ENCODE measurements around the gene COL19A1.
"Not testable (repeated sequence)": the region's sequence is repeated elsewhere in the genome, so short reads cannot be mapped to it uniquely, and the experiment has no call there.

COL19A1 gene

GRCh38 chr6:69820018-69820417, 46.3 kb upstream of the COL19A1 start:
- no peaks in the 10 kb centered on the region for H3K79me2 ChIP-seq
- no peak overlapping the region for H3K27ac ChIP-seq
- H3K9ac ChIP-seq = no peak overlapping the region
- H3K4me1 ChIP-seq = no peaks in the 10 kb centered on the region
- TF ChIP-seq, protein P1, sequence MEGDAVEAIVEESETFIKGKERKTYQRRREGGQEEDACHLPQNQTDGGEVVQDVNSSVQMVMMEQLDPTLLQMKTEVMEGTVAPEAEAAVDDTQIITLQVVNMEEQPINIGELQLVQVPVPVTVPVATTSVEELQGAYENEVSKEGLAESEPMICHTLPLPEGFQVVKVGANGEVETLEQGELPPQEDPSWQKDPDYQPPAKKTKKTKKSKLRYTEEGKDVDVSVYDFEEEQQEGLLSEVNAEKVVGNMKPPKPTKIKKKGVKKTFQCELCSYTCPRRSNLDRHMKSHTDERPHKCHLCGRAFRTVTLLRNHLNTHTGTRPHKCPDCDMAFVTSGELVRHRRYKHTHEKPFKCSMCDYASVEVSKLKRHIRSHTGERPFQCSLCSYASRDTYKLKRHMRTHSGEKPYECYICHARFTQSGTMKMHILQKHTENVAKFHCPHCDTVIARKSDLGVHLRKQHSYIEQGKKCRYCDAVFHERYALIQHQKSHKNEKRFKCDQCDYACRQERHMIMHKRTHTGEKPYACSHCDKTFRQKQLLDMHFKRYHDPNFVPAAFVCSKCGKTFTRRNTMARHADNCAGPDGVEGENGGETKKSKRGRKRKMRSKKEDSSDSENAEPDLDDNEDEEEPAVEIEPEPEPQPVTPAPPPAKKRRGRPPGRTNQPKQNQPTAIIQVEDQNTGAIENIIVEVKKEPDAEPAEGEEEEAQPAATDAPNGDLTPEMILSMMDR (IDR thresholded peaks at IDR 0.05) = no peak
- no peaks in the 10 kb centered on the region for H3K9me3 ChIP-seq (ENCODE audit: control insufficient read depth, low read length)
- no peak overlapping the region for H3K4me3 ChIP-seq (ENCODE audit: low read depth, low read length)
- H3K27me3 ChIP-seq (ENCODE audit: control insufficient read depth, insufficient read depth, low read length) = no peaks in the 10 kb centered on the region
- no peaks in the 10 kb centered on the region for H3K36me3 ChIP-seq (ENCODE audit: control insufficient read depth, insufficient read depth, low read length)
- H2AFZ ChIP-seq = no peak overlapping the region
- H3K4me2 ChIP-seq (ENCODE audit: low read length) = no peak overlapping the region

DNA sequence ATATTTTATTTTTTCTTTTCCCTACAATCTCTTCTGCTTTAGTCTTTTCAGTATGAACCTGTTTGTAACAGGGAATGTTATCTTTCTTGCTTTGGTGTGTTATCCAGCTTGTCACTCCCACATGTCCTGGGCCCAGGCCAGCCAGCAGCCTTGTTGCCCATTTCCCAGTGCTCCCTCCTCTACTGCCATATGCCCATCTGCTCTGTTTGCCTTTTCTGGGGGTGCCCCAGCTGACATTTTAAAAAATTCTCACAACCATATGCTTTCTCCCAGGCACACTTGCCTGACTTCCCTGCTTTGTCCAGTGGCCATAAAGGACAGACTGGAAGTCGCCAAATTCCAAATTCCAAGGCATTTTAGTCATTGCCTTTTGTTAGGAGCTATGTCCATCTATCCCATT, 45.9 kb upstream of the COL19A1 start:
- TF ChIP-seq, protein P1 (IDR thresholded peaks at IDR 0.05) = no peak
- H3K4me1 ChIP-seq = no peaks in the 10 kb centered on the region
- H3K9ac ChIP-seq = no peak overlapping the region
- H3K4me3 ChIP-seq (ENCODE audit: low read depth, low read length) = no peak overlapping the region
- no peak overlapping the region for H2AFZ ChIP-seq
- H3K27ac ChIP-seq = no peak overlapping the region
- H3K4me2 ChIP-seq (ENCODE audit: low read length) = no peak overlapping the region
- no peaks in the 10 kb centered on the region for H3K36me3 ChIP-seq (ENCODE audit: control insufficient read depth, insufficient read depth, low read length)
- H3K79me2 ChIP-seq = no peaks in the 10 kb centered on the region
- H3K27me3 ChIP-seq (ENCODE audit: control insufficient read depth, insufficient read depth, low read length) = no peaks in the 10 kb centered on the region
- H3K9me3 ChIP-seq (ENCODE audit: control insufficient read depth, low read length) = no peaks in the 10 kb centered on the region

- not testable (repeated sequence) for H3K4me1 ChIP-seq; H3K36me3 ChIP-seq (ENCODE audit: control insufficient read depth, insufficient read depth, low read length); H3K27me3 ChIP-seq (ENCODE audit: control insufficient read depth, insufficient read depth, low read length); H3K4me2 ChIP-seq (ENCODE audit: low read length); H2AFZ ChIP-seq; H3K9ac ChIP-seq; H3K79me2 ChIP-seq; H3K27ac ChIP-seq; H3K9me3 ChIP-seq (ENCODE audit: control insufficient read depth, low read length); H3K4me3 ChIP-seq (ENCODE audit: low read depth, low read length)
These were observed 42.0 kb upstream of the COL19A1 start for GRCh38 chr6:69824355-69824754.

DNA sequence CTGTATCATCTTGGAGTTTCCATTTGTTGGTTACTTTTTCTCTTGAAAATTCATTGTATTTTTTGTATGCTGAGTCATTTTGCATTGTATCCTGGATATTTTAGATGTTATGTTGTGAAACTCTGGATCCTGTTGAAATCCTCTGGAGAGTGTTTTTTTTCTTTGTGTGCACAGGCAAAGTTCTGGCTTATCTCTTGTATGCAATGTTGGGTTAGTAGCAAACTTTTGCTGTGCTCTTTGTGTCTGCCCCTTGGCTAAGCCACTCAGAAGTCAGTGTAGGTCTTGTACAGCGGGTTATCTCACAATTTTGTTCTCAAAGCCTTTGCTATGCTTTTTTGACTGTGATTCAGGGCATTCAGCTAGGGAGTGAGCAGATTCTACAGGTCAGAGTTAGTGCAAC, 40.5 kb upstream of the COL19A1 start:
- Histone ChIP-seq H3K79me2 (no peaks in the 10 kb centered on the region), H3K27me3 (ENCODE audit: control insufficient read depth, insufficient read depth, low read length) (no peaks in the 10 kb centered on the region), H2AFZ (no peak overlapping the region), H3K9ac (no peak overlapping the region), H3K36me3 (ENCODE audit: control insufficient read depth, insufficient read depth, low read length) (no peaks in the 10 kb centered on the region), H3K9me3 (ENCODE audit: control insufficient read depth, low read length) (no peaks in the 10 kb centered on the region), H3K4me1 (no peaks in the 10 kb centered on the region), H3K27ac (no peak overlapping the region), H3K4me2 (ENCODE audit: low read length) (no peak overlapping the region), H3K4me3 (ENCODE audit: low read depth, low read length) (no peak overlapping the region)
- TF ChIP-seq, protein P1 (IDR thresholded peaks at IDR 0.05) = no peak

DNA sequence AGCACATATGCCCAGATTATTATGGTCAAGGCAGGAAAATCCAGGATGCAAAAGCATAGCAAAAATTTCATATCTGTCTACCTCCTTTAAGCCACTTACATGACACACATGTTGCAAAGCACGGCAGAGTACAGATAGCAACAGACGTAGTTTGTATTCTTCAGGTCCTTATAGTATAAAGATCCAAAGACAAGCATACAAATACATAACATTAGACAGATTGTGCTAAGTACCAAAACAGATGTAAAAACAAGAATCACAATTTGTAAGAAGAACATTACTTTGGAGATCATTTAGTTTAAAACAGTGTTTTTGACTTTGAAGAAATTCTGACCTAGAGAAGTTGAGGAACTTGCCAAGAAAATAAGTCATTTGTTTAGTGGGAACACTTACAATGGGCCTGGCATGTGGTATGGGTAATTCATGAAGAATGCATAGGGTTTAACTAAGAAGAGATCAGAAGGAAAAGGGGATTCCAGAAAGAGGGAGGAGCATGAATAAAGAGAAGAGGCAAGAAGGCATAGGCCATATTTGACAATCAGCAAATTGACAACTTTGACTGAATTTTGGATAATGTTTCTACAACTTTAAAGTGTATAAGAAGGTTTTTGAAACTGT, 39.0 kb upstream of the COL19A1 start:
- no peak overlapping the region for H3K9ac ChIP-seq
- H3K4me2 ChIP-seq (ENCODE audit: low read length) = no peak overlapping the region
- no peak overlapping the region for H3K27ac ChIP-seq
- no peak overlapping the region for H2AFZ ChIP-seq
- H3K4me1 ChIP-seq = no peaks in the 10 kb centered on the region
- TF ChIP-seq, protein P1 (IDR thresholded peaks at IDR 0.05) = no peak
- no peak overlapping the region for H3K4me3 ChIP-seq (ENCODE audit: low read depth, low read length)
- no peaks in the 10 kb centered on the region for H3K27me3 ChIP-seq (ENCODE audit: control insufficient read depth, insufficient read depth, low read length)
- no peaks in the 10 kb centered on the region for H3K79me2 ChIP-seq
- no peaks in the 10 kb centered on the region for H3K9me3 ChIP-seq (ENCODE audit: control insufficient read depth, low read length)
- no peaks in the 10 kb centered on the region for H3K36me3 ChIP-seq (ENCODE audit: control insufficient read depth, insufficient read depth, low read length)

All from parathyroid adenoma (tissue), 2 donors.